Suprapubic skin (tissue), 4 donors: ENCODE measurements around the gene NAT14.

Experiments
- EP300 ChIP-seq: sonication (generic); formaldehyde crosslinking; IDR thresholded peaks from one replicate; pipeline ENCODE4 v1.6.1; 2017; ENCODE audit warnings: antibody characterized with exemption
- POLR2A ChIP-seq, 2 donors: fragments of 450-650 bp; IDR thresholded peaks; one replicate each; pipeline ENCODE4 v1.6.1; 2017; ENCODE audit warnings: antibody characterized with exemption in 2 of 2, mild to moderate bottlenecking in 2 of 2, moderate library complexity in 2 of 2
- POLR2AphosphoS5 ChIP-seq, 3 donors: sonication (generic); formaldehyde crosslinking; IDR thresholded peaks; one replicate each; pipeline ENCODE4 v1.6.1; 2017; ENCODE audit warnings: antibody characterized with exemption in 3 of 3
- TF ChIP-seq, protein P1 (sequence below), 2 donors: fragments of 200-600 bp in 1 of 2; fragments of 450-650 bp in 1 of 2; sonication (generic) in 1 of 2; IDR thresholded peaks; one replicate each; pipeline ENCODE4 v1.5.1; 2016 to 2019; ENCODE audit warnings: antibody characterized with exemption in 2 of 2, mild to moderate bottlenecking in 1 of 2, moderate library complexity in 1 of 2

- TF ChIP-seq, protein P1, sequence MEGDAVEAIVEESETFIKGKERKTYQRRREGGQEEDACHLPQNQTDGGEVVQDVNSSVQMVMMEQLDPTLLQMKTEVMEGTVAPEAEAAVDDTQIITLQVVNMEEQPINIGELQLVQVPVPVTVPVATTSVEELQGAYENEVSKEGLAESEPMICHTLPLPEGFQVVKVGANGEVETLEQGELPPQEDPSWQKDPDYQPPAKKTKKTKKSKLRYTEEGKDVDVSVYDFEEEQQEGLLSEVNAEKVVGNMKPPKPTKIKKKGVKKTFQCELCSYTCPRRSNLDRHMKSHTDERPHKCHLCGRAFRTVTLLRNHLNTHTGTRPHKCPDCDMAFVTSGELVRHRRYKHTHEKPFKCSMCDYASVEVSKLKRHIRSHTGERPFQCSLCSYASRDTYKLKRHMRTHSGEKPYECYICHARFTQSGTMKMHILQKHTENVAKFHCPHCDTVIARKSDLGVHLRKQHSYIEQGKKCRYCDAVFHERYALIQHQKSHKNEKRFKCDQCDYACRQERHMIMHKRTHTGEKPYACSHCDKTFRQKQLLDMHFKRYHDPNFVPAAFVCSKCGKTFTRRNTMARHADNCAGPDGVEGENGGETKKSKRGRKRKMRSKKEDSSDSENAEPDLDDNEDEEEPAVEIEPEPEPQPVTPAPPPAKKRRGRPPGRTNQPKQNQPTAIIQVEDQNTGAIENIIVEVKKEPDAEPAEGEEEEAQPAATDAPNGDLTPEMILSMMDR (IDR thresholded peaks at IDR 0.05) = no peak
- TF ChIP-seq POLR2A (IDR thresholded peaks at IDR 0.05) (no peak), POLR2AphosphoS5 (IDR thresholded peaks at IDR 0.05) (no peak), EP300 (no peak)
These were observed 46.0 kb downstream of the NAT14 start for GRCh38 chr19:55530996-55531395.
